ENCODE measurements around the gene ANKRD30B. TPM values are rescaled to one million over a fixed set of nuclear protein-coding genes. Genes with fewer than 3 reads are reported as not detected.

ANKRD30B gene
- 0.01 TPM in 1 of 5 replicates, not detected in the others for total RNA-seq (2022; extraction: Qiagen RNA extraction; ENCODE audit: low read depth)

GRCh38 chr18:14747513-14748474 lies at the start of gene ANKRD30B:
TSS of gene ANKRD30B (plus strand) at chr18:14748172. CDS start at chr18:14748420, 248 bp downstream.

Other genes starting within 250 kb of the ANKRD30B start
- gene POTEC, start 204.6 kb upstream of the ANKRD30B start, total RNA-seq (2022; extraction: Qiagen RNA extraction; ENCODE audit: low read depth): not detected in 5 replicates